ENCODE data around the gene NTRK2.

Gene NTRK2

GRCh38 chr9:84823421-84824271 lies 154.1 kb downstream of the NTRK2 start:
- DNase-seq (ENCODE audit: low spot score), result peak; percentile 13
- H3K27ac ChIP-seq, result peak overlapping the region; percentile 46
- POLR2A ChIA-PET (ENCODE audit: low non-redundant PET), result no interaction called here
- CTCF ChIA-PET, result interaction anchor here (0.7 to 0.9 kb wide), 2 partner anchors 14 to 83 kb away, joined by 3 to 4 read pairs; no protein-coding TSS in a partner anchor
- no peak for TF ChIP-seq CTCF (conservative IDR thresholded peaks at IDR 0.05; ENCODE audit: low read depth)

GRCh38 chr9:84827216-84827765 lies 157.8 kb downstream of the NTRK2 start:
- CTCF ChIA-PET, result interaction anchor here (1.5 kb wide), 1 partner anchor 25 kb away, joined by 3 read pairs; no protein-coding TSS in a partner anchor
- TF ChIP-seq CTCF (conservative IDR thresholded peaks at IDR 0.05; ENCODE audit: low read depth), result no peak
- no peak overlapping the region for H3K27ac ChIP-seq
- POLR2A ChIA-PET (ENCODE audit: low non-redundant PET), result no interaction called here
- no peak for DNase-seq (ENCODE audit: low spot score)

GRCh38 chr9:84828046-84828445 lies 158.5 kb downstream of the NTRK2 start:
- TF ChIP-seq CTCF (conservative IDR thresholded peaks at IDR 0.05; ENCODE audit: low read depth), result no peak
- no peak for DNase-seq (ENCODE audit: low spot score)
- H3K27ac ChIP-seq, result no peak overlapping the region
- ChIA-PET POLR2A (ENCODE audit: low non-redundant PET) (no interaction called here), CTCF (interaction anchor here (0.5 to 1.5 kb wide), 4 partner anchors 18 to 397 kb away, joined by 3 to 4 read pairs (median 3); no protein-coding TSS in a partner anchor)

GRCh38 chr9:84829471-84829870 lies 159.9 kb downstream of the NTRK2 start:
- DNase-seq (ENCODE audit: low spot score), result no peak
- no peak for TF ChIP-seq CTCF (conservative IDR thresholded peaks at IDR 0.05; ENCODE audit: low read depth)
- no peak overlapping the region for H3K27ac ChIP-seq
- ChIA-PET CTCF (no interaction called here), POLR2A (ENCODE audit: low non-redundant PET) (no interaction called here)

- no peak for TF ChIP-seq CTCF (conservative IDR thresholded peaks at IDR 0.05; ENCODE audit: low read depth)
- ChIA-PET POLR2A (ENCODE audit: low non-redundant PET) (no interaction called here), CTCF (no interaction called here)
- DNase-seq (ENCODE audit: low spot score), result no peak
- no peak overlapping the region for H3K27ac ChIP-seq
Measured at GRCh38 chr9:84829997-84830696, 160.6 kb downstream of the NTRK2 start.

GRCh38 chr9:84831377-84831776 lies 161.8 kb downstream of the NTRK2 start:
- TF ChIP-seq CTCF (conservative IDR thresholded peaks at IDR 0.05; ENCODE audit: low read depth), result no peak
- no peak overlapping the region for H3K27ac ChIP-seq
- no peak for DNase-seq (ENCODE audit: low spot score)
- POLR2A ChIA-PET (ENCODE audit: low non-redundant PET), result no interaction called here
- CTCF ChIA-PET, result no interaction called here
